Activated CD4-positive, alpha-beta T cell treated with anti-CD3 and anti-CD28 coated beads for 36 hours (primary cell): ENCODE measurements around the gene EXOG. TPM values are rescaled to one million over a fixed set of nuclear protein-coding genes. Genes with fewer than 3 reads are reported as not detected.

ENCODE experiments used
- ATAC-seq: fragments of 200-7000 bp; cut with Tn5 transposase; one replicate; pipeline ENCODE4 v1.10.0; 2021; ENCODE audit warnings: mild to moderate bottlenecking, moderate library complexity
- CTCF ChIA-PET: fragments of 350-600 bp; sonication (Branson Sonifier 250); formaldehyde crosslinking; loops from one replicate; lab custom pipeline; 2021; ENCODE audit warnings: antibody characterized with exemption; lab: Charles Lee
- POLR2A ChIA-PET: fragments of 350-600 bp; sonication (Branson Sonifier 250); formaldehyde crosslinking; loops from one replicate; lab custom pipeline; 2021; ENCODE audit warnings: antibody characterized with exemption, inconsistent platforms; lab: Charles Lee
- DNase-seq: peaks from one replicate; pipeline ENCODE4 v3.0.0-alpha.2; 2020
- H3K27ac Mint-ChIP-seq: one replicate; pipeline ENCODE4 v1.8.0; 2021; ENCODE audit warnings: mixed read lengths
- H3K27me3 Mint-ChIP-seq: one replicate; pipeline ENCODE4 v1.8.0; 2021; ENCODE audit warnings: mixed read lengths
- H3K36me3 Mint-ChIP-seq: one replicate; pipeline ENCODE4 v1.8.0; 2021; ENCODE audit warnings: low read depth, mixed read lengths
- H3K4me1 Mint-ChIP-seq: one replicate; pipeline ENCODE4 v1.8.0; 2021; ENCODE audit warnings: mixed read lengths
- H3K4me3 Mint-ChIP-seq: one replicate; pipeline ENCODE4 v1.8.0; 2021; ENCODE audit warnings: mild to moderate bottlenecking, moderate library complexity, mixed read lengths
- H3K9me3 Mint-ChIP-seq: one replicate; pipeline ENCODE4 v1.8.0; 2021; ENCODE audit warnings: low read depth, mixed read lengths
- intact Hi-C, 2 experiments: fragments of 100-400 bp; cut with DNase I in 1 of 2; cut with micrococcal nuclease in 1 of 2; formaldehyde crosslinking; loops; one replicate each; pipeline versions ENCODE4 v1.14.2 to v1.15.1; 2022 to 2024; cut with DNase I, micrococcal nuclease
- total RNA-seq, 2 experiments: library from RNA; stranded (reverse); gene quantifications; one replicate each; pipeline ENCODE4 v1.2.3, GENCODE V29; 2021

Gene EXOG
- total RNA-seq, 2 experiments from 2014 or later = 13.0 to 14.9 TPM

GRCh38 chr3:38533285-38533976 lies 37.3 kb downstream of the EXOG start:
- CTCF ChIA-PET = no interaction called here
- H3K36me3 Mint-ChIP-seq = peaks cover 15% of the 10 kb centered on the region
- intact Hi-C loops = no loop called here

DNA sequence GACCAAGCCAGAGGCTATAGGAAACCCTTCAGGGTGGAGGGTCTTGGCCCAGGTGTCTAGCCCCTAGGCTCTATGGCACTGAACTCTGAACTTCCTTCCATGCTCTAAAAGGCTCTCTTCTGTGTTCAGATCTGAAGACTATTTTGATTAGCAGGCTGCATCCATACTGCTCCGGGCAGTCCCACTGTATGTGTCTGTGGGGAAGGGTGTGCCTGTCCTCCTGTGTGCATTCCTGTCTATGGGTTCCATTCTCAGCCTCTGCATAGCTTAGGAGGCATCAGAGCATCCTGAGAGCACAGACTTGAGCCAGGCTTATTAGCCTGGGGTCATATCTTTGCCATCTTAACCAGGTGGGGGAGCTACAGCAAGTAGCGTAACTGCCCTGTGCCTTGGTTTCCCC lies 38.0 kb downstream of the EXOG start:
- ChIA-PET CTCF (interaction anchor here (1.0 kb wide), 1 partner anchor 13 kb away, joined by 4 read pairs; no protein-coding TSS in a partner anchor), POLR2A (no interaction called here)
- DNase-seq (no peak), ATAC-seq (no peak)
- no peak overlapping the region for H3K27ac Mint-ChIP-seq
- peaks cover 15% of the 10 kb centered on the region for H3K36me3 Mint-ChIP-seq
- H3K4me3 Mint-ChIP-seq = no peak overlapping the region
- intact Hi-C loops = no loop called here
- H3K9me3 Mint-ChIP-seq = no peaks in the 10 kb centered on the region
- no peaks in the 10 kb centered on the region for H3K27me3 Mint-ChIP-seq
- H3K4me1 Mint-ChIP-seq = peaks cover 4% of the 10 kb centered on the region

More at GRCh38 chr3:38533285-38533976, 37.3 kb downstream of the EXOG start:
- no peak for DNase-seq
- H3K27ac Mint-ChIP-seq = no peak overlapping the region
- H3K4me3 Mint-ChIP-seq = no peak overlapping the region
- ATAC-seq = no peak
- peaks cover 4% of the 10 kb centered on the region for H3K4me1 Mint-ChIP-seq
- no peaks in the 10 kb centered on the region for H3K9me3 Mint-ChIP-seq
- POLR2A ChIA-PET = no interaction called here
- H3K27me3 Mint-ChIP-seq = no peaks in the 10 kb centered on the region

DNA sequence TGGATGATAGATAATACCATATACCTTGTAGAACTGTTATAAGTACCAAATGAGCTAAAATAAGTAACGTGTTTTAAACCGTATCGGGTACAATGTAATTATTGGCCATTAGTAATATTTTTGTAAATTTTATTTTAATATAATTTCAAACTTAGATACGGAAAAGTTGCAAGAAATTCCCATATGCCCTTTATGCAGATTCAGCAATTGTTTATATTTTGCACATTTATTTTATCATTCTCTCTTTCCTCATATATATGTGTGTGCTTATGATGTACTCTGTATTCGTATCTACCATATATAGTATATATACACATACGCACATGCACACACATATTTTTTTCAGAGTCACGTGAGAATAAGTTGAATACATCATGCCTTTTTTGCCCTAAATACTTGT lies 38.5 kb downstream of the EXOG start:
- Mint-ChIP-seq H3K27ac (no peak overlapping the region), H3K4me3 (no peak overlapping the region), H3K27me3 (no peaks in the 10 kb centered on the region), H3K4me1 (peaks cover 4% of the 10 kb centered on the region), H3K9me3 (no peaks in the 10 kb centered on the region), H3K36me3 (peaks cover 14% of the 10 kb centered on the region)
- no peak for DNase-seq
- intact Hi-C loops = no loop called here
- no peak for ATAC-seq
- ChIA-PET POLR2A (no interaction called here), CTCF (interaction anchor here (1.0 kb wide), 1 partner anchor 13 kb away, joined by 4 read pairs; no protein-coding TSS in a partner anchor)

GRCh38 chr3:38536671-38537070 lies 40.5 kb downstream of the EXOG start:
- Mint-ChIP-seq H3K36me3 (peaks cover 4% of the 10 kb centered on the region), H3K4me1 (peaks cover 4% of the 10 kb centered on the region), H3K9me3 (no peaks in the 10 kb centered on the region), H3K27me3 (no peaks in the 10 kb centered on the region), H3K4me3 (no peak overlapping the region), H3K27ac (no peak overlapping the region)
- POLR2A ChIA-PET = interaction anchor here (0.7 kb wide), 1 partner anchor 709 kb away, joined by 3 read pairs; no protein-coding TSS in a partner anchor
- DNase-seq = no peak
- CTCF ChIA-PET = interaction anchor here (3.3 kb wide), 1 partner anchor 15 kb away, joined by 11 read pairs; no protein-coding TSS in a partner anchor
- intact Hi-C loops = no loop called here
- ATAC-seq = no peak

DNA sequence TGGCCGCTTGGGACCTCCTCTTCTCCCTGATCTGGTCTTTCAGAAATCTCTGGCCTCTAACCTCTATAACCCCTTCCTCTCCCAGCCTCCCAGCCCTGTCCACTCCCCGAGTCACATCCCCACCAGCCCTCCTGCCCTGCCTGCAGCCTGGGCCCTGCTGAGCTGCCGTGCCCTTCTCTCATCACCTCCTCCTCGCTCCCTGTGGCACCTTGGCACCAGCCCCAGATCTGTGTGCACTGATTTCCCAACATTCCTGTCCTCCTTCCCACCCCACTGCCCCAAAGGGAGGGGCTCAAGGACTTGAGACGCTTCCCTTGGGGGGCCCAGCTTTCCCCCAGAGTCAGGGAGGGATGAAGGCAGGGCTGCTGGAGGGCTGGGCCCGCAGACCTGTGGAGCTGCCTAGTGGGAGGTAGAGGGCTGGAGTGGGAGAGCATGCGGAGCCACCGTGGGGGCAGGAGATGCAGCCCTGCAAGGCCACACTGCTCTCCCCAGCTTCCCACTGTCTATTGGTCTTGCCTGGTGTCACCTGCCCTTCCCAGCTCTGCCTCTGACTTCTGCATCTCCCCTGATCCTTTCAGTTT lies 42.7 kb downstream of the EXOG start:
- ATAC-seq (no peak), DNase-seq (no peak)
- H3K4me1 Mint-ChIP-seq = peaks cover 4% of the 10 kb centered on the region
- POLR2A ChIA-PET = no interaction called here
- intact Hi-C loops = no loop called here
- H3K9me3 Mint-ChIP-seq = no peaks in the 10 kb centered on the region
- H3K36me3 Mint-ChIP-seq = peaks cover 4% of the 10 kb centered on the region
- no peak overlapping the region for H3K27ac Mint-ChIP-seq
- CTCF ChIA-PET = interaction anchor here (3.3 kb wide), 1 partner anchor 17 kb away, joined by 11 read pairs; no protein-coding TSS in a partner anchor
- H3K27me3 Mint-ChIP-seq = no peaks in the 10 kb centered on the region
- no peak overlapping the region for H3K4me3 Mint-ChIP-seq

DNA sequence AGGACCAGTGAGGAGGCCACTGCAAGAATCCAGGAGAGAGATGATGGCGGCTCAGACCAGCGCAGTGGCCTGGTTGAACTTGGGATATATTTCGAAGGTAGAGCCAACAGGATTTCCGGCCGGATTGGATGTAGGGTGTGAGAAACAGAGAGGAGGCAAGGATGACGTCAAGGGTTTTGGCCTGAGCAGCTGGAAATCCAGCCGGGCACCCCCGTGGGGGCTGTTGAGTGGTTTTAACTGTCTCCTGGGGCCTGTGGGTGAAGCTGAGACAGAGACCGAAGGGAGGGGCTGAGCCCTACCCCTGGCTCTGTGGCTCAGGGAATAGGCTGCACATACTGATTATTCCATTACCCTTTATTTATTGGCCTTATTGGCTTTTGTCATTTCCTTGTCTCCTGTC lies 45.7 kb downstream of the EXOG start:
- intact Hi-C loops = no loop called here

GRCh38 chr3:38542401-38543298 lies 46.5 kb downstream of the EXOG start:
- no peaks in the 10 kb centered on the region for H3K9me3 Mint-ChIP-seq
- intact Hi-C loops = no loop called here
- ChIA-PET POLR2A (no interaction called here), CTCF (no interaction called here)
- DNase-seq (no peak), ATAC-seq (no peak)
- H3K36me3 Mint-ChIP-seq = no peaks in the 10 kb centered on the region
- no peaks in the 10 kb centered on the region for H3K4me1 Mint-ChIP-seq
- no peak overlapping the region for H3K27ac Mint-ChIP-seq
- no peaks in the 10 kb centered on the region for H3K27me3 Mint-ChIP-seq
- no peak overlapping the region for H3K4me3 Mint-ChIP-seq

More for the DNA sequence above, 45.7 kb downstream of the EXOG start:
- H3K27ac Mint-ChIP-seq = no peak overlapping the region
- ChIA-PET POLR2A (no interaction called here), CTCF (no interaction called here)
- H3K9me3 Mint-ChIP-seq = no peaks in the 10 kb centered on the region
- DNase-seq (no peak), ATAC-seq (no peak)
- H3K4me3 Mint-ChIP-seq = no peak overlapping the region
- no peaks in the 10 kb centered on the region for H3K27me3 Mint-ChIP-seq
- H3K4me1 Mint-ChIP-seq = no peaks in the 10 kb centered on the region
- no peaks in the 10 kb centered on the region for H3K36me3 Mint-ChIP-seq

DNA sequence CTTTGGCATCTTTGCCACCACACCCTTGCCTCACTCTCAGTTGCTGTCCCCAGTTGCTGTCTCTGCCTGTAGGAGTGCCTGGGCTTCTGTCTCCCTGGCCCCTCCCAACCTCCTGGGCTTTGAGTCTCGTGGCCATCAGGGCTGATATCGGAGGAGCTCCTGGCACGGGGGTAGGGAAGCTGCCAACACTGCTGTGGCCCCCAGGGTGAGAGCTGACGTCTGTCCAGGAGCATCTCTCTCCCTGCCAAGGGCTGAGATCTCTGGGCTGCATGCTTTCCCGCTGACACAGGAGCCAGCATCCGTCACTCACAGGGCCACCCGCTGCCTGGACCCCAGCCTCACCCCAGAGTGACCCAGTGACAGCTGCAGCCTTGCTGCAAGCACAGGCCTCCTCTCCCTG lies 47.4 kb downstream of the EXOG start:
- H3K4me3 Mint-ChIP-seq = no peak overlapping the region

DNA sequence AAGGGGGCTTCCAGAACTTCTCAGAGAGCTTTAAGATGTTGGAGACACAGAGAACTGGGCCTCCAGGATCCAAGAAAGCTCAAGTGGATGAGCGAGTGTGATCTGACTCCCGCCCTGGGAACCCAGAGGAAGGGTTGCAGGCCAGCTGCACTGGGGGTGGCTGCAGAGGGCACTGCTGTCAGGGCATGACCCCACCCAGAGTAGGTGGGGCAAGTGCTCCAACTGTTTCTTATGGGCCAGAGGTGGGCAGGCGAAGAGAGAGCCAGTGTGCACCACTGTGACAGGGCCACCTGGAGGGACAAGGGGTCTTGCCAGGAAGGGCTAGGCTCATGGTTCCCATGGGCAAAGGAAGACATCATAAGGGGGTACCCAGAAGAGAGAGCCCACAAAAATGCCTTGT lies 48.8 kb downstream of the EXOG start:
- ChIA-PET CTCF (no interaction called here), POLR2A (no interaction called here)
- no peak for DNase-seq
- ATAC-seq = no peak
- no peaks in the 10 kb centered on the region for H3K27me3 Mint-ChIP-seq
- no peak overlapping the region for H3K27ac Mint-ChIP-seq
- no peaks in the 10 kb centered on the region for H3K36me3 Mint-ChIP-seq
- H3K9me3 Mint-ChIP-seq = no peaks in the 10 kb centered on the region
- intact Hi-C loops = no loop called here
- H3K4me1 Mint-ChIP-seq = no peaks in the 10 kb centered on the region
- no peak overlapping the region for H3K4me3 Mint-ChIP-seq

More for the DNA sequence above, 47.4 kb downstream of the EXOG start:
- POLR2A ChIA-PET = no interaction called here
- H3K27me3 Mint-ChIP-seq = no peaks in the 10 kb centered on the region
- no peaks in the 10 kb centered on the region for H3K4me1 Mint-ChIP-seq
- no peaks in the 10 kb centered on the region for H3K36me3 Mint-ChIP-seq
- intact Hi-C loops = no loop called here
- no peak overlapping the region for H3K27ac Mint-ChIP-seq
- DNase-seq (no peak), ATAC-seq (no peak)
- CTCF ChIA-PET = no interaction called here
- H3K9me3 Mint-ChIP-seq = no peaks in the 10 kb centered on the region

DNA sequence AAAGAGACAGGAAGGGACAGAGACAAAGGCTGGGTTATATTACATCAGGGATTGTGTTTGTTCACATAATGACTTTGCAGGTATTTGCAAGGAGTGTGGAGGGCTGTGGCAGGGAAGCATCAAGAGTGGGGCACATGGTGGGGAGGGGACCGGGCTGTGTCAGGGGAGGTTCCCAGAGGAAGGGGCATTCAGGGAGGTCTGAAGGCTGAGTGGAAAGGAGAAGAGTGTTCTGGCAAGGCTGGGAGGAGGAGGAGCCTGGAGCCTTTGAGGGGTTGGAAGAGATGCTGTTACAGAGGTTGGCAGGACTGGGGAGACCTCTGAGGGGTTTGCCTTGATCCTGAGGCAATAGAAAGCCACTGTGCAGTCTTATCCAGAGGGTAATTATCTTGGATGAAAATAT lies 49.4 kb downstream of the EXOG start:
- Mint-ChIP-seq H3K27me3 (no peaks in the 10 kb centered on the region), H3K27ac (no peak overlapping the region), H3K4me3 (no peak overlapping the region), H3K36me3 (no peaks in the 10 kb centered on the region), H3K9me3 (no peaks in the 10 kb centered on the region), H3K4me1 (no peaks in the 10 kb centered on the region)
- no peak for ATAC-seq
- intact Hi-C loops = no loop called here
- POLR2A ChIA-PET = no interaction called here
- CTCF ChIA-PET = no interaction called here
- no peak for DNase-seq

DNA sequence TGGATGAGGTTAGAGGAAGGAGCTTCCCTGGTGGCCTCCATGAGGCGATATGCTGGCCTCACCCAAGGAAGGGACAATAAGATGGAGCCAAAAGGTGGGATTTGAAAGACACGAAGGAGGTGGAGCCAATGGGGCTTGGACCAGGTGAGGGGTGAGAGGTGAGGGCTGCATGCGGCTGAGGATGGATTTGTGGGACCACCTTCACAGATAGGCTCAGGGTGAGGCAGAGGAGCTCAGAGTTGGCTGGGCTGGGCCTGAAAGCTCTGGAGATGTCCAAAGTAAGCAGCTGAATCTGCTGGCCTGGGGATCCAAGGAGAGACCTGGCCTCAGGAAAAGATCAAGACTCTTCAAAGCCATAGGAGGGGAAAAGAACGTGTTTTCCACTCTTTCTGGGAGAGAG lies 49.8 kb downstream of the EXOG start:
- ATAC-seq = no peak
- Mint-ChIP-seq H3K4me3 (no peak overlapping the region), H3K36me3 (no peaks in the 10 kb centered on the region), H3K4me1 (no peaks in the 10 kb centered on the region), H3K27ac (no peak overlapping the region), H3K27me3 (no peaks in the 10 kb centered on the region), H3K9me3 (no peaks in the 10 kb centered on the region)
- POLR2A ChIA-PET = no interaction called here
- CTCF ChIA-PET = no interaction called here
- no peak for DNase-seq
- intact Hi-C loops = no loop called here
